ENCODE data around the gene TNFRSF14.

The TNFRSF14 gene

GRCh38 chr1:2612591-2613365 lies 56.6 kb downstream of the TNFRSF14 start:
- no peak for DNase-seq (ENCODE audit: low read depth in 2 of 2)

All from stimulated activated CD8-positive, alpha-beta memory T cell treated with anti-CD3 and anti-CD28 coated beads, Interleukin-2, amount 100 ng/mL, for 1 hour (primary cell).